Activated CD8-positive, alpha-beta T cell treated with anti-CD3 and anti-CD28 coated beads for 36 hours (primary cell): ENCODE data around the gene ITGB2. TPM values are rescaled to one million over a fixed set of nuclear protein-coding genes. Genes with fewer than 3 reads are reported as not detected.

Experiments used
- ATAC-seq: fragments of 200-7000 bp; cut with Tn5 transposase; one replicate; pipeline ENCODE4 v1.10.0; 2021; ENCODE audit warnings: mild to moderate bottlenecking, moderate library complexity
- CTCF ChIA-PET: fragments of 350-600 bp; sonication (Branson Sonifier 250); formaldehyde crosslinking; loops from one replicate; lab custom pipeline; 2021; ENCODE audit warnings: antibody characterized with exemption; lab: Charles Lee
- POLR2A ChIA-PET: fragments of 350-600 bp; sonication (Branson Sonifier 250); formaldehyde crosslinking; loops from one replicate; lab custom pipeline; 2021; ENCODE audit warnings: antibody characterized with exemption; lab: Charles Lee
- DNase-seq: peaks from one replicate; pipeline ENCODE4 v3.0.0-alpha.2; 2020
- H3K27ac Mint-ChIP-seq: one replicate; pipeline ENCODE4 v1.8.0; 2021; ENCODE audit warnings: mild to moderate bottlenecking, mixed read lengths
- H3K27me3 Mint-ChIP-seq: one replicate; pipeline ENCODE4 v1.8.0; 2021; ENCODE audit warnings: mixed read lengths
- H3K36me3 Mint-ChIP-seq: one replicate; pipeline ENCODE4 v1.8.0; 2021; ENCODE audit warnings: low read depth, mixed read lengths
- H3K4me1 Mint-ChIP-seq: one replicate; pipeline ENCODE4 v1.8.0; 2021; ENCODE audit warnings: low read depth, mixed read lengths
- H3K4me3 Mint-ChIP-seq: one replicate; pipeline ENCODE4 v1.8.0; 2021; ENCODE audit warnings: mild to moderate bottlenecking, moderate library complexity, mixed read lengths
- H3K9me3 Mint-ChIP-seq: one replicate; pipeline ENCODE4 v1.8.0; 2021; ENCODE audit warnings: mixed read lengths
- CTCF ChIP-seq: fragments of 200-600 bp; IDR thresholded peaks from one replicate; pipeline ENCODE4 v1.8.0; 2022; ENCODE audit warnings: antibody characterized with exemption, mild to moderate bottlenecking
- intact Hi-C: fragments of 100-400 bp; cut with micrococcal nuclease; formaldehyde crosslinking; loops from one replicate; pipeline ENCODE4 v1.10.0; 2022
- total RNA-seq, 2 experiments: library from RNA; stranded (reverse); gene quantifications; one replicate each; pipeline ENCODE4 v1.2.3, GENCODE V29; 2021

Gene ITGB2
- total RNA-seq, 2 experiments from 2014 or later: 340 to 343 TPM

GRCh38 chr21:44909719-44910118 lies 11.0 kb downstream of the ITGB2 start:
- peak overlapping the region; percentile 34 for H3K27ac Mint-ChIP-seq
- peaks cover 65% of the 10 kb centered on the region for H3K4me1 Mint-ChIP-seq
- ChIA-PET CTCF (interaction anchor here (0.7 to 1.3 kb wide), 3 partner anchors 10 to 22 kb away, joined by 3 to 4 read pairs (median 3); no protein-coding TSS in a partner anchor), POLR2A (interaction anchor here (0.9 to 8.4 kb wide), 2 partner anchors 22 to 106 kb away, joined by 3 to 55 read pairs; no protein-coding TSS in a partner anchor)
- no peak for TF ChIP-seq CTCF
- intact Hi-C loops: no loop called here
- peaks cover 45% of the 10 kb centered on the region for H3K36me3 Mint-ChIP-seq
- no peak overlapping the region for H3K4me3 Mint-ChIP-seq
- no peak for ATAC-seq
- DNase-seq: no peak
- H3K9me3 Mint-ChIP-seq: no peaks in the 10 kb centered on the region
- no peaks in the 10 kb centered on the region for H3K27me3 Mint-ChIP-seq

- no peak for DNase-seq
- H3K4me1 Mint-ChIP-seq: peaks cover 63% of the 10 kb centered on the region
- H3K36me3 Mint-ChIP-seq: peaks cover 50% of the 10 kb centered on the region
- ChIA-PET CTCF (interaction anchor here (1.9 to 2.4 kb wide), 2 partner anchors 15 to 33 kb away, joined by 4 to 13 read pairs; no protein-coding TSS in a partner anchor), POLR2A (interaction anchor here (0.9 to 2.8 kb wide), 2 partner anchors 18 to 105 kb away, joined by 3 to 10 read pairs; no protein-coding TSS in a partner anchor)
- H3K27ac Mint-ChIP-seq: peak overlapping the region; percentile 34
- ATAC-seq: no peak
- no peak overlapping the region for H3K4me3 Mint-ChIP-seq
- H3K27me3 Mint-ChIP-seq: no peaks in the 10 kb centered on the region
- TF ChIP-seq CTCF: no peak
- intact Hi-C loops: no loop called here
- H3K9me3 Mint-ChIP-seq: no peaks in the 10 kb centered on the region
Measured at GRCh38 chr21:44908908-44909307, 11.8 kb downstream of the ITGB2 start.

GRCh38 chr21:44907966-44908895 lies 12.5 kb downstream of the ITGB2 start:
- DNase-seq (no peak), ATAC-seq (no peak)
- Mint-ChIP-seq H3K4me3 (no peak overlapping the region), H3K36me3 (peaks cover 57% of the 10 kb centered on the region), H3K27ac (peak overlapping the region; percentile 38), H3K27me3 (no peaks in the 10 kb centered on the region), H3K4me1 (peaks cover 57% of the 10 kb centered on the region), H3K9me3 (no peaks in the 10 kb centered on the region)
- ChIA-PET CTCF (interaction anchor here (1.0 to 2.4 kb wide), 6 partner anchors 10 to 230 kb away, joined by 3 to 13 read pairs (median 4); no protein-coding TSS in a partner anchor), POLR2A (interaction anchor here (0.6 to 3.2 kb wide), 7 partner anchors 11 to 572 kb away, joined by 3 to 18 read pairs (median 5); partner anchors contain the start of gene SLX9)
- intact Hi-C loops: no loop called here
- no peak for TF ChIP-seq CTCF

- CTCF ChIA-PET: interaction anchor here (1.0 to 2.4 kb wide), 8 partner anchors 9 to 230 kb away, joined by 3 to 13 read pairs (median 4); no protein-coding TSS in a partner anchor
- POLR2A ChIA-PET: interaction anchor here (1.0 to 3.2 kb wide), 7 partner anchors 10 to 108 kb away, joined by 3 to 18 read pairs (median 5); partner anchors contain the start of gene SLX9
- peak overlapping the region; percentile 38 for H3K27ac Mint-ChIP-seq
- peaks cover 52% of the 10 kb centered on the region for H3K4me1 Mint-ChIP-seq
- no peak for DNase-seq
- H3K36me3 Mint-ChIP-seq: peaks cover 65% of the 10 kb centered on the region
- intact Hi-C loops: no loop called here
- H3K9me3 Mint-ChIP-seq: no peaks in the 10 kb centered on the region
- no peak for ATAC-seq
- no peak for TF ChIP-seq CTCF
- no peaks in the 10 kb centered on the region for H3K27me3 Mint-ChIP-seq
- no peak overlapping the region for H3K4me3 Mint-ChIP-seq
Measured at GRCh38 chr21:44907225-44907965, 13.3 kb downstream of the ITGB2 start.
